ENCODE data around the gene EN2.

The EN2 gene

GRCh38 chr7:155491812-155492211 is 33.9 kb downstream of the EN2 start:
- no peak for DNase-seq (ENCODE audit: extremely low spot score)
- ChIA-PET POLR2A (no interaction called here), CTCF (interaction anchor here (1.5 kb wide), 1 partner anchor 14 kb away, joined by 3 read pairs; no protein-coding TSS in a partner anchor)
- TF ChIP-seq FOXM1 (IDR thresholded peaks at IDR 0.05; ENCODE audit: borderline replicate concordance) (no peak), L3MBTL2 (conservative IDR thresholded peaks at IDR 0.05) (no peak), ELF4 (IDR thresholded peaks at IDR 0.05) (no peak), SUZ12 (IDR thresholded peaks at IDR 0.05) (no peak), NFRKB (IDR thresholded peaks at IDR 0.05) (no peak), LEF1 (IDR thresholded peaks at IDR 0.05; ENCODE audit: borderline replicate concordance) (no peak), BHLHE40 (IDR thresholded peaks at IDR 0.05; ENCODE audit: borderline replicate concordance) (no peak), HDGF (IDR thresholded peaks at IDR 0.05; ENCODE audit: borderline replicate concordance) (no peak), FOXA1 (IDR thresholded peaks at IDR 0.05) (no peak), ARNT (IDR thresholded peaks at IDR 0.05) (no peak), FOXK2 (IDR thresholded peaks at IDR 0.05) (no peak), TARDBP (IDR thresholded peaks at IDR 0.05) (no peak), ZNF384 (IDR thresholded peaks at IDR 0.05) (no peak), SP1 (IDR thresholded peaks at IDR 0.05) (no peak), CTBP1 (IDR thresholded peaks at IDR 0.05; ENCODE audit: borderline replicate concordance) (no peak)
- TF ChIP-seq, protein P1, sequence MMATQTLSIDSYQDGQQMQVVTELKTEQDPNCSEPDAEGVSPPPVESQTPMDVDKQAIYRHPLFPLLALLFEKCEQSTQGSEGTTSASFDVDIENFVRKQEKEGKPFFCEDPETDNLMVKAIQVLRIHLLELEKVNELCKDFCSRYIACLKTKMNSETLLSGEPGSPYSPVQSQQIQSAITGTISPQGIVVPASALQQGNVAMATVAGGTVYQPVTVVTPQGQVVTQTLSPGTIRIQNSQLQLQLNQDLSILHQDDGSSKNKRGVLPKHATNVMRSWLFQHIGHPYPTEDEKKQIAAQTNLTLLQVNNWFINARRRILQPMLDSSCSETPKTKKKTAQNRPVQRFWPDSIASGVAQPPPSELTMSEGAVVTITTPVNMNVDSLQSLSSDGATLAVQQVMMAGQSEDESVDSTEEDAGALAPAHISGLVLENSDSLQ (IDR thresholded peaks at IDR 0.05) = no peak

GRCh38 chr7:155493744-155494538 is 36.0 kb downstream of the EN2 start:
- DNase-seq (ENCODE audit: extremely low spot score) = no peak
- TF ChIP-seq LEF1 (IDR thresholded peaks at IDR 0.05; ENCODE audit: borderline replicate concordance) (no peak), FOXA1 (IDR thresholded peaks at IDR 0.05) (no peak), ARNT (IDR thresholded peaks at IDR 0.05) (no peak), SP1 (IDR thresholded peaks at IDR 0.05) (no peak), CTBP1 (IDR thresholded peaks at IDR 0.05; ENCODE audit: borderline replicate concordance) (no peak), ELF4 (IDR thresholded peaks at IDR 0.05) (no peak), FOXK2 (IDR thresholded peaks at IDR 0.05) (no peak), TARDBP (IDR thresholded peaks at IDR 0.05) (no peak), L3MBTL2 (conservative IDR thresholded peaks at IDR 0.05) (no peak)
- CTCF ChIA-PET = no interaction called here
- POLR2A ChIA-PET = no interaction called here

DNA sequence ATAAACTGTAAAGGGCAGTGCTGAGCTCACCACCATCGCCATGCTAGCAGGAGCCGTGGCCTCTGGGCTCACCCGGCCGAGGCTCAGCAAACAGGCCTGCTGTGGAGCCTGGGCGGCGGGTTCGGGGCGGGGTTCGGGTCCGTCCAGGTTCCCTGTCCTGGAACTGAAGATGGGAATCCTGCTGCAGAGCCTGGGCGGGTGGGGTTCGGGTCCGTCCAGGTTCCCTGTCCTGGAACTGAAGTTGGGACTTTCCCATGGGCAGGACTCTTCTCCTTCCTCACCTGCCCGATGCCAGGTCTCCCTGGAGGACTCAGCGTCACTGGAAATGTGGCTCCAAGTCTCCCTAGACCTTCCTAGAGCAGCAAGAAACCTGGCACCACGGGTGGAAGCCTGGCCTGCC is 36.6 kb downstream of the EN2 start:
- DNase-seq (ENCODE audit: extremely low spot score) = no peak
- TF ChIP-seq FOXA1 (IDR thresholded peaks at IDR 0.05) = no peak
- TF ChIP-seq ELF4 (IDR thresholded peaks at IDR 0.05) = no peak
- no peak for TF ChIP-seq ZNF384 (IDR thresholded peaks at IDR 0.05)
- TF ChIP-seq NFRKB (IDR thresholded peaks at IDR 0.05) = no peak
- TF ChIP-seq, protein P1 (IDR thresholded peaks at IDR 0.05) = no peak
- TF ChIP-seq L3MBTL2 (conservative IDR thresholded peaks at IDR 0.05) = no peak
- no peak for TF ChIP-seq BHLHE40 (IDR thresholded peaks at IDR 0.05; ENCODE audit: borderline replicate concordance)
- TF ChIP-seq CTBP1 (IDR thresholded peaks at IDR 0.05; ENCODE audit: borderline replicate concordance) = no peak
- TF ChIP-seq ARNT (IDR thresholded peaks at IDR 0.05) = no peak
- TF ChIP-seq HDGF (IDR thresholded peaks at IDR 0.05; ENCODE audit: borderline replicate concordance) = no peak
- no peak for TF ChIP-seq FOXK2 (IDR thresholded peaks at IDR 0.05)
- no peak for TF ChIP-seq FOXM1 (IDR thresholded peaks at IDR 0.05; ENCODE audit: borderline replicate concordance)
- TF ChIP-seq SUZ12 (IDR thresholded peaks at IDR 0.05) = no peak
- ChIA-PET CTCF (no interaction called here), POLR2A (no interaction called here)

DNA sequence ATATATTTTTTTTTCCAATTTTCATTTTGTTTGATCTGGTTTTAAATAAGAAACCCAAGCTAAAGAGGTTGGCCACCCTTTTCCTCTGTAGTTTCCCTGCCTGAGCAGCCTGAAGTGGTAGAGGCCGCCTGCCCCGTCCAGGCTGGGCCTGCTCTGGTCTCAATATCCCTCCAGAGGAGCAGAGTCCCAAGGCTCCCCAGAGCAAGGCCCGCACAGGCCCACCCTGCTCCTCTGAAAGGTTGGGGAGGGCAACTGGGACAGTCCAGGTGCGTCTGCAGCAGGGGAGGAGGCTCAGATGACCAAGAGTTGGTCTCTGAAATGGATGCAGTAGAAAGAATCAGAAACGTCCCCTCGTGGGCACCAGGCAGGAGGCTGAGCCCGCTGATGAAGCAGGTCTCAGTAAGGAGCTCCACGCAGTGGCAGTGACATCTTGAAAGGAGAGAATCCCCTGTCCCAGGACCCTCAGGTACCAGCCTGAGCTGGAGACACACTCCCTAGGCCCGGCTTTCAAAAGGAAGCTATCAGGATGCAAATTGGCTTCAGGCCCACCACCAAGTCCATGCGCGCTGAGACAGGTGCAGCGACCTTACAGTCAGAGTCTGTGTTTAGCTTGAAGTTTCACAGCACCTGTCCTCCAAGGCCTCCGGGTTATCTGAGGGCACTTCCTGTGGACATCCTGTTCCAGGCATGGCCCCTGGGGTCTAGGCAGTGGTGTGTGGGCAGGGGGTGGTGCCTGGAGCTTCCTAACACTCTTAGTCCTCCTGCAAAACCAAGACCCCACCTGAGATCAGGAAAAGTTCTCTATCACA is 37.7 kb downstream of the EN2 start:
- POLR2A ChIA-PET = no interaction called here
- TF ChIP-seq SP1 (IDR thresholded peaks at IDR 0.05) (no peak), FOXM1 (IDR thresholded peaks at IDR 0.05; ENCODE audit: borderline replicate concordance) (no peak), SUZ12 (IDR thresholded peaks at IDR 0.05) (no peak), LEF1 (IDR thresholded peaks at IDR 0.05; ENCODE audit: borderline replicate concordance) (no peak), CTBP1 (IDR thresholded peaks at IDR 0.05; ENCODE audit: borderline replicate concordance) (no peak), HDGF (IDR thresholded peaks at IDR 0.05; ENCODE audit: borderline replicate concordance) (no peak), BHLHE40 (IDR thresholded peaks at IDR 0.05; ENCODE audit: borderline replicate concordance) (no peak), FOXK2 (IDR thresholded peaks at IDR 0.05) (no peak), TARDBP (IDR thresholded peaks at IDR 0.05) (no peak), NFRKB (IDR thresholded peaks at IDR 0.05) (no peak), FOXA1 (IDR thresholded peaks at IDR 0.05) (no peak), ARNT (IDR thresholded peaks at IDR 0.05) (no peak), ELF4 (IDR thresholded peaks at IDR 0.05) (no peak), ZNF384 (IDR thresholded peaks at IDR 0.05) (no peak)
- TF ChIP-seq, protein P1 (IDR thresholded peaks at IDR 0.05) = no peak
- CTCF ChIA-PET = interaction anchor here (1.2 kb wide), 1 partner anchor 11 kb away, joined by 3 read pairs; no protein-coding TSS in a partner anchor
- no peak for DNase-seq (ENCODE audit: extremely low spot score)

DNA sequence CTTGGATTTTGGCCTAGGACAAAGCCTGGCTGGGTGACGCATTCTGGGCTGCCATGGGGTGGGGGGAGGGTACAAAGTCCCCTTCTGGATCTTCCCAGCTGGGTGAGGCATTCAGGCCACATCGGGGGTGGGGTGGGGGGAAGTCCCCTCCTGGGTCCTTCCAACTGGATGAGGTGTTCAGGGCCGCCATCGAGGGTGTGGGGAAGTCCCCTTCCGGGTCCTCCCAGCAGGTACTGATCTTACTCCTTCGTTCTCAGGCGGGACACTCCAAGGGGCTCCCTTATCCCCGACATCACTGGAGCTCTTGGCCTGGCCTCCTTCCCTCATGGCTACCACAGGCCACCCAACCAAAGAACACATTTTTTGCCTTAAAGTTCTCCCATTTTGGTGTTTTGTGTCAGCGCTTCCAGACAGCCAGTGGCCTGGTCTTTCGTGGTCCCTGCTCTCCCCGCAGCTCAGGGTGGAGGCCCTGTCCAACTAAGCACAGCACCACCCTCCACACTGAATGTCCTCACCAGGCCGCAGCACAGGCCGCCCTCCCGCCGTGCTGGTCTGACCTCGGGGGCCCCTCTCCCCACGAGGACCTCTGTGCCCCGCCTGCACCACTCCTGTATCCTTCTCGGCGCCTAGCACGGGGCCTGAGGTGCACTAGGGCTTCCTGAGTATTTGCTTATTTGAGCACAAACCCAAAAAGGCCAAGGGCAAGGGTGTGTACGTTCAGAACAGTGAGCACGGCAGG is 38.5 kb downstream of the EN2 start:
- CTCF ChIA-PET = interaction anchor here (1.2 kb wide), 1 partner anchor 12 kb away, joined by 3 read pairs; no protein-coding TSS in a partner anchor
- POLR2A ChIA-PET = no interaction called here

More for the DNA sequence above, 38.5 kb downstream of the EN2 start:
- DNase-seq (ENCODE audit: extremely low spot score) = no peak
- TF ChIP-seq LEF1 (IDR thresholded peaks at IDR 0.05; ENCODE audit: borderline replicate concordance) (no peak), TARDBP (IDR thresholded peaks at IDR 0.05) (no peak), ELF4 (IDR thresholded peaks at IDR 0.05) (no peak), FOXM1 (IDR thresholded peaks at IDR 0.05; ENCODE audit: borderline replicate concordance) (no peak), L3MBTL2 (conservative IDR thresholded peaks at IDR 0.05) (no peak), SP1 (IDR thresholded peaks at IDR 0.05) (no peak), ZNF384 (IDR thresholded peaks at IDR 0.05) (no peak), NFRKB (IDR thresholded peaks at IDR 0.05) (no peak), FOXK2 (IDR thresholded peaks at IDR 0.05) (no peak), FOXA1 (IDR thresholded peaks at IDR 0.05) (no peak), ARNT (IDR thresholded peaks at IDR 0.05) (no peak), SUZ12 (IDR thresholded peaks at IDR 0.05) (no peak), HDGF (IDR thresholded peaks at IDR 0.05; ENCODE audit: borderline replicate concordance) (no peak), BHLHE40 (IDR thresholded peaks at IDR 0.05; ENCODE audit: borderline replicate concordance) (no peak), CTBP1 (IDR thresholded peaks at IDR 0.05; ENCODE audit: borderline replicate concordance) (no peak)
- TF ChIP-seq, protein P1 (IDR thresholded peaks at IDR 0.05) = no peak
